ENCODE results near the gene CCDC51. TPM values are rescaled to one million over a fixed set of nuclear protein-coding genes. Genes with fewer than 3 reads are reported as not detected.

The CCDC51 gene
- polyA plus RNA-seq, 2 of the 4 experiments (the other 2 are of a cell fraction): 19.8 to 26.7 TPM

DNA sequence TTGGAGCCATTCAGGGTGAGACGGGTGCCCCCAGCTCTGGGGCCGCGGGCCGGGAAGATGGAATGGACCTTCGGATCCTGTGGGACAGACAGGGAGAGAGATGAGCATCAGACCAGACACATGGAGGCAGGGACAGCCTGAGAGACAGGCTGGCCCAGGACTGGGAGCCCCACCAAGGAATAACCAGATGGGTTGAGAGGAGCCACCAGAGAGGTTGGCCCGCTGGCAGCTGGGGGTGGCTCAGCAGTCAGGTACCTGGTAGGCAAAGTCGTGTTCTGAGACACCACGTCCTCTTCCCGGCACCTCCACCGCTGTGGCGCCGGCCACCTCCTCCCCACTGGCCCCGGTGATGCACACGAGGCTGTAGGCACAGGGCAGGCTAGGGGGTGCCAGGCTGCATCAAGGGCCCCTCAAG, 23.8 kb downstream of the CCDC51 start:
- ATAC-seq (no peak), DNase-seq (ENCODE audit: low read depth in 1 of 2, low spot score in 1 of 2) (no peak), FAIRE-seq (no peak)
- Histone ChIP-seq H3K4me1 (no peaks in the 10 kb centered on the region), H3K9me3 (no peaks in the 10 kb centered on the region), H3K27ac (no peak overlapping the region), H3K4me3 (no peak overlapping the region), H3K4me2 (no peak overlapping the region)
- POLR2A ChIA-PET: no interaction called here
- CTCF ChIA-PET: interaction anchor here (0.6 to 31.5 kb wide), 3 partner anchors 15 to 91 kb away, joined by 3 to 488 read pairs (median 10); partner anchors contain the start of gene PLXNB1
- no peak for TF ChIP-seq HEYL (CRISPR knock-in tag; IDR thresholded peaks at IDR 0.05)
- no peak for TF ChIP-seq ZSCAN20 (CRISPR knock-in tag; IDR thresholded peaks at IDR 0.05)
- TF ChIP-seq KDM5A (IDR thresholded peaks at IDR 0.05): no peak
- TF ChIP-seq SREBF2 (IDR thresholded peaks at IDR 0.05): no peak
- TF ChIP-seq BHLHE40 (IDR thresholded peaks at IDR 0.05; ENCODE audit: low read depth, low read length): no peak
- TF ChIP-seq CBX8 (IDR thresholded peaks at IDR 0.05): no peak
- TF ChIP-seq RCOR1 (IDR thresholded peaks at IDR 0.05; ENCODE audit: low read depth, low read length): no peak
- TF ChIP-seq RFX5 (IDR thresholded peaks at IDR 0.05): no peak
- TF ChIP-seq TP53 (CRISPR knock-in tag; IDR thresholded peaks at IDR 0.05): no peak
- no peak for TF ChIP-seq TFCP2L1 (CRISPR knock-in tag; IDR thresholded peaks at IDR 0.05)
- TF ChIP-seq, protein P1, sequence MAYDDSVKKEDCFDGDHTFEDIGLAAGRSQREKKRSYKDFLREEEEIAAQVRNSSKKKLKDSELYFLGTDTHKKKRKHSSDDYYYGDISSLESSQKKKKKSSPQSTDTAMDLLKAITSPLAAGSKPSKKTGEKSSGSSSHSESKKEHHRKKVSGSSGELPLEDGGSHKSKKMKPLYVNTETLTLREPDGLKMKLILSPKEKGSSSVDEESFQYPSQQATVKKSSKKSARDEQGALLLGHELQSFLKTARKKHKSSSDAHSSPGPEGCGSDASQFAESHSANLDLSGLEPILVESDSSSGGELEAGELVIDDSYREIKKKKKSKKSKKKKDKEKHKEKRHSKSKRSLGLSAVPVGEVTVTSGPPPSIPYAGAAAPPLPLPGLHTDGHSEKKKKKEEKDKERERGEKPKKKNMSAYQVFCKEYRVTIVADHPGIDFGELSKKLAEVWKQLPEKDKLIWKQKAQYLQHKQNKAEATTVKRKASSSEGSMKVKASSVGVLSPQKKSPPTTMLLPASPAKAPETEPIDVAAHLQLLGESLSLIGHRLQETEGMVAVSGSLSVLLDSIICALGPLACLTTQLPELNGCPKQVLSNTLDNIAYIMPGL (CRISPR knock-in tag; IDR thresholded peaks at IDR 0.05; ENCODE audit: borderline replicate concordance): no peak
- TF ChIP-seq, protein P2, sequence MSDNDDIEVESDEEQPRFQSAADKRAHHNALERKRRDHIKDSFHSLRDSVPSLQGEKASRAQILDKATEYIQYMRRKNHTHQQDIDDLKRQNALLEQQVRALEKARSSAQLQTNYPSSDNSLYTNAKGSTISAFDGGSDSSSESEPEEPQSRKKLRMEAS (IDR thresholded peaks at IDR 0.05): no peak
- TF ChIP-seq, protein P3, sequence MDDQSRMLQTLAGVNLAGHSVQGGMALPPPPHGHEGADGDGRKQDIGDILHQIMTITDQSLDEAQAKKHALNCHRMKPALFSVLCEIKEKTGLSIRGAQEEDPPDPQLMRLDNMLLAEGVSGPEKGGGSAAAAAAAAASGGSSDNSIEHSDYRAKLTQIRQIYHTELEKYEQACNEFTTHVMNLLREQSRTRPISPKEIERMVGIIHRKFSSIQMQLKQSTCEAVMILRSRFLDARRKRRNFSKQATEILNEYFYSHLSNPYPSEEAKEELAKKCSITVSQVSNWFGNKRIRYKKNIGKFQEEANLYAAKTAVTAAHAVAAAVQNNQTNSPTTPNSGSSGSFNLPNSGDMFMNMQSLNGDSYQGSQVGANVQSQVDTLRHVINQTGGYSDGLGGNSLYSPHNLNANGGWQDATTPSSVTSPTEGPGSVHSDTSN (IDR thresholded peaks at IDR 0.05): no peak
- WGBS (ENCODE audit: missing lambda C conversion rate): 87% methylated on average over 11 of the region's 14 CpGs

DNA sequence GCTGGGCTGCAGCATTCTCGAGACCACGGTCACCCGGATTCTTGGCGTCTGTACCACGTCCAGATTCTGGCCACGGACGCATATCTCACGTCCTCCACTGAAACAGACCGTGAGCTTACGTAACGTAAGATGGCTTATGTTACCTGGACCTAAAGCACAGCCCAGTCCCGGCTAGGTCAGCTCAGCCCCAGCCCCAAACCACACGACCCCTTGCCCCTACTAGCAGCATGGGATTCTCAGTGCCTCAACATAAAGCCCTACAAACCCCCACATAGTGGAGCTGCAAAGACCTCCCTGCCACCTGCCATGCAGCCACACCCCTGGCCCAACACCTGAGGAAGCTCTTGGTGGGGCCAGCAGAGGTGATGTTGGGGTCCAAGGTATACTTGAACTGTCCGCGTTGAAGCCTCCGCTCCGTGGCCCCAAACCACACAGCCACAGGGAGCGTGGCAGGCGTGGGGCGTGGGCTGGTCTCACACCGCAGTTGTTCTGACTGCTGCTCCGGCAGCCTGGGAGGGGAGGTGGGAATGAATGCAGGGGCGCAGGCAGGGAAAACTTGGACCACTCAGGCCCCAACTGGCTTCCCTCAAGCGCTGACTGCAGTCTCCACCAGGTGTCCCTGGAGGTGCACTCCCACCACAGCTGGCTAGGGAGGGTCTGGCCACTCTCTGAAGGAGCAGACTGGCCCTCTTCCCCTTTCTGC, 24.5 kb downstream of the CCDC51 start:
- Histone ChIP-seq H3K9me3 (no peaks in the 10 kb centered on the region), H3K4me3 (no peak overlapping the region), H3K4me1 (no peaks in the 10 kb centered on the region), H3K27ac (no peak overlapping the region), H3K4me2 (no peak overlapping the region)
- CTCF ChIA-PET: interaction anchor here (0.6 to 31.5 kb wide), 3 partner anchors 15 to 91 kb away, joined by 3 to 488 read pairs (median 10); partner anchors contain the start of gene PLXNB1
- DNase-seq (ENCODE audit: low read depth in 1 of 2, low spot score in 1 of 2) (no peak), ATAC-seq (peak in 1 of 2 experiments; percentile 45; a peak in 3 of 6 replicates), FAIRE-seq (no peak)
- WGBS (ENCODE audit: missing lambda C conversion rate): 97% methylated on average over 14 of the region's 24 CpGs
- POLR2A ChIA-PET: no interaction called here
- TF ChIP-seq NPAS2 (CRISPR knock-in tag; IDR thresholded peaks at IDR 0.05; ENCODE audit: borderline replicate concordance) (no peak), EHF (CRISPR knock-in tag; IDR thresholded peaks at IDR 0.05) (no peak), RNF2 (IDR thresholded peaks at IDR 0.05; ENCODE audit: borderline replicate concordance, low read depth) (no peak), ZC3H11A (IDR thresholded peaks at IDR 0.05) (no peak), FOSB (CRISPR knock-in tag; IDR thresholded peaks at IDR 0.05) (no peak), RFX5 (IDR thresholded peaks at IDR 0.05) (no peak), POLR2AphosphoS2 (conservative IDR thresholded peaks at IDR 0.05; ENCODE audit: low read length) (no peak), POLR2A (IDR thresholded peaks at IDR 0.05; ENCODE audit: low read length) (no peak), CBX2 (IDR thresholded peaks at IDR 0.05; ENCODE audit: borderline replicate concordance, low read depth) (no peak), HDAC2 (IDR thresholded peaks at IDR 0.05) (no peak), SREBF2 (IDR thresholded peaks at IDR 0.05) (no peak), RARB (CRISPR knock-in tag; IDR thresholded peaks at IDR 0.05) (no peak), SMC3 (IDR thresholded peaks at IDR 0.05) (no peak), CHD4 (IDR thresholded peaks at IDR 0.05; ENCODE audit: borderline replicate concordance) (no peak), JUNB (IDR thresholded peaks at IDR 0.05) (no peak), RAD21 (conservative IDR thresholded peaks at IDR 0.05 in 1 of 2, IDR thresholded peaks at IDR 0.05 in 1 of 2) (no peak)
- TF ChIP-seq, protein P4, sequence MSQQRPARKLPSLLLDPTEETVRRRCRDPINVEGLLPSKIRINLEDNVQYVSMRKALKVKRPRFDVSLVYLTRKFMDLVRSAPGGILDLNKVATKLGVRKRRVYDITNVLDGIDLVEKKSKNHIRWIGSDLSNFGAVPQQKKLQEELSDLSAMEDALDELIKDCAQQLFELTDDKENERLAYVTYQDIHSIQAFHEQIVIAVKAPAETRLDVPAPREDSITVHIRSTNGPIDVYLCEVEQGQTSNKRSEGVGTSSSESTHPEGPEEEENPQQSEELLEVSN (IDR thresholded peaks at IDR 0.05; ENCODE audit: borderline replicate concordance, low read depth): no peak
- TF ChIP-seq, protein P5, sequence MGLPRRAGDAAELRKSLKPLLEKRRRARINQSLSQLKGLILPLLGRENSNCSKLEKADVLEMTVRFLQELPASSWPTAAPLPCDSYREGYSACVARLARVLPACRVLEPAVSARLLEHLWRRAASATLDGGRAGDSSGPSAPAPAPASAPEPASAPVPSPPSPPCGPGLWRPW (IDR thresholded peaks at IDR 0.05): no peak
- TF ChIP-seq, protein P6, sequence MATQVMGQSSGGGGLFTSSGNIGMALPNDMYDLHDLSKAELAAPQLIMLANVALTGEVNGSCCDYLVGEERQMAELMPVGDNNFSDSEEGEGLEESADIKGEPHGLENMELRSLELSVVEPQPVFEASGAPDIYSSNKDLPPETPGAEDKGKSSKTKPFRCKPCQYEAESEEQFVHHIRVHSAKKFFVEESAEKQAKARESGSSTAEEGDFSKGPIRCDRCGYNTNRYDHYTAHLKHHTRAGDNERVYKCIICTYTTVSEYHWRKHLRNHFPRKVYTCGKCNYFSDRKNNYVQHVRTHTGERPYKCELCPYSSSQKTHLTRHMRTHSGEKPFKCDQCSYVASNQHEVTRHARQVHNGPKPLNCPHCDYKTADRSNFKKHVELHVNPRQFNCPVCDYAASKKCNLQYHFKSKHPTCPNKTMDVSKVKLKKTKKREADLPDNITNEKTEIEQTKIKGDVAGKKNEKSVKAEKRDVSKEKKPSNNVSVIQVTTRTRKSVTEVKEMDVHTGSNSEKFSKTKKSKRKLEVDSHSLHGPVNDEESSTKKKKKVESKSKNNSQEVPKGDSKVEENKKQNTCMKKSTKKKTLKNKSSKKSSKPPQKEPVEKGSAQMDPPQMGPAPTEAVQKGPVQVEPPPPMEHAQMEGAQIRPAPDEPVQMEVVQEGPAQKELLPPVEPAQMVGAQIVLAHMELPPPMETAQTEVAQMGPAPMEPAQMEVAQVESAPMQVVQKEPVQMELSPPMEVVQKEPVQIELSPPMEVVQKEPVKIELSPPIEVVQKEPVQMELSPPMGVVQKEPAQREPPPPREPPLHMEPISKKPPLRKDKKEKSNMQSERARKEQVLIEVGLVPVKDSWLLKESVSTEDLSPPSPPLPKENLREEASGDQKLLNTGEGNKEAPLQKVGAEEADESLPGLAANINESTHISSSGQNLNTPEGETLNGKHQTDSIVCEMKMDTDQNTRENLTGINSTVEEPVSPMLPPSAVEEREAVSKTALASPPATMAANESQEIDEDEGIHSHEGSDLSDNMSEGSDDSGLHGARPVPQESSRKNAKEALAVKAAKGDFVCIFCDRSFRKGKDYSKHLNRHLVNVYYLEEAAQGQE (IDR thresholded peaks at IDR 0.05): no peak

Measured in A549 (cell line).